Activated CD4-positive, alpha-beta T cell treated with anti-CD3 and anti-CD28 coated beads for 1 hour (primary cell): ENCODE measurements around the gene DCLK1.
"Not testable (repeated sequence)": the region's sequence is repeated elsewhere in the genome, so short reads cannot be mapped to it uniquely, and the experiment has no call there.

Experiments used
- DNase-seq: peaks from one replicate; pipeline ENCODE4 v3.0.0-alpha.2; 2020

Gene DCLK1

GRCh38 chr13:36082806-36083205 lies 48.4 kb downstream of the DCLK1 start:
- no peak for DNase-seq

GRCh38 chr13:36082396-36082795 lies 48.8 kb downstream of the DCLK1 start:
- DNase-seq: no peak

- DNase-seq: no peak
Observed at GRCh38 chr13:36076211-36076610, 55.0 kb downstream of the DCLK1 start.

GRCh38 chr13:36074659-36075058 lies 56.5 kb downstream of the DCLK1 start:
- no peak for DNase-seq

GRCh38 chr13:36072152-36072935 lies 58.8 kb downstream of the DCLK1 start:
- DNase-seq: no peak

GRCh38 chr13:36070504-36071192 lies 60.5 kb downstream of the DCLK1 start:
- DNase-seq: not testable (repeated sequence)

GRCh38 chr13:36069881-36070366 lies 61.3 kb downstream of the DCLK1 start:
- DNase-seq: no peak

GRCh38 chr13:36068991-36069390 lies 62.2 kb downstream of the DCLK1 start:
- DNase-seq: no peak

GRCh38 chr13:36068566-36068965 lies 62.6 kb downstream of the DCLK1 start:
- DNase-seq: no peak

GRCh38 chr13:36067746-36068381 lies 63.3 kb downstream of the DCLK1 start:
- DNase-seq: no peak

GRCh38 chr13:36062249-36062648 lies 68.9 kb downstream of the DCLK1 start:
- DNase-seq: no peak

GRCh38 chr13:36061621-36062020 lies 69.6 kb downstream of the DCLK1 start:
- no peak for DNase-seq

GRCh38 chr13:36061054-36061453 lies 70.1 kb downstream of the DCLK1 start:
- no peak for DNase-seq

GRCh38 chr13:36059321-36059720 lies 71.9 kb downstream of the DCLK1 start:
- no peak for DNase-seq

- no peak for DNase-seq
Observed at GRCh38 chr13:36058116-36058515, 73.1 kb downstream of the DCLK1 start.

GRCh38 chr13:36057547-36057946 lies 73.6 kb downstream of the DCLK1 start:
- DNase-seq: no peak

GRCh38 chr13:36057041-36057440 lies 74.1 kb downstream of the DCLK1 start:
- no peak for DNase-seq

GRCh38 chr13:36055366-36055765 lies 75.8 kb downstream of the DCLK1 start:
- DNase-seq: no peak

GRCh38 chr13:36054041-36054440 lies 77.1 kb downstream of the DCLK1 start:
- no peak for DNase-seq

- DNase-seq: no peak
Observed at GRCh38 chr13:36051082-36051481, 80.1 kb downstream of the DCLK1 start.

GRCh38 chr13:36046672-36047071 lies 84.5 kb downstream of the DCLK1 start:
- no peak for DNase-seq

- DNase-seq: no peak
Observed at GRCh38 chr13:36038785-36039555, 92.2 kb downstream of the DCLK1 start.

- no peak for DNase-seq
Observed at GRCh38 chr13:36033035-36033434, 98.1 kb downstream of the DCLK1 start.
